Vagina (tissue), 2 donors: ENCODE measurements around the gene C7orf33. TPM values are rescaled to one million over a fixed set of nuclear protein-coding genes. Genes with fewer than 3 reads are reported as not detected.

ENCODE experiments used
- DNase-seq, 2 donors: peaks; one replicate each; pipeline ENCODE4 v3.0.0-alpha.2; 2017; ENCODE audit errors: extremely low spot score in 2 of 2
- H3K27ac ChIP-seq: fragments of 200-600 bp; sonication (generic); one replicate; pipeline ENCODE4 v1.5.1; 2019
- H3K27me3 ChIP-seq: fragments of 200-600 bp; sonication (generic); one replicate; pipeline ENCODE4 v1.5.1; 2019
- H3K36me3 ChIP-seq, 2 donors: fragments of 200-600 bp; sonication (generic); one replicate each; pipeline ENCODE4 v1.5.1; 2017 to 2019
- H3K4me1 ChIP-seq: fragments of 200-600 bp; sonication (generic); one replicate; pipeline ENCODE4 v1.5.1; 2019
- H3K4me3 ChIP-seq, 2 donors: fragments of 200-600 bp; sonication (generic); 1 replicate in 1 of 2; 2 replicates in 1 of 2; pipeline ENCODE4 v1.5.1; 2016 to 2019
- H3K9me3 ChIP-seq: fragments of 200-600 bp; sonication (generic); one replicate; pipeline ENCODE4 v1.5.1; 2019
- CTCF ChIP-seq, 3 experiments: fragments of 450-650 bp in 2 of 3; fragments of 200-600 bp in 1 of 3; sonication (generic) in 1 of 3; IDR thresholded peaks; one replicate each; pipeline ENCODE4 v1.5.1; 2017 to 2019; ENCODE audit warnings: antibody characterized with exemption in 3 of 3, mild to moderate bottlenecking in 2 of 3, moderate library complexity in 2 of 3
- POLR2A ChIP-seq, 2 donors: fragments of 450-650 bp; IDR thresholded peaks; one replicate each; pipeline ENCODE4 v1.6.1; 2017; ENCODE audit warnings: antibody characterized with exemption in 2 of 2, mild to moderate bottlenecking in 2 of 2, moderate library complexity in 2 of 2
- POLR2AphosphoS5 ChIP-seq, 2 donors: sonication (generic); formaldehyde crosslinking; IDR thresholded peaks; one replicate each; pipeline ENCODE4 v1.9.0; 2017; ENCODE audit warnings: antibody characterized with exemption in 2 of 2, mild to moderate bottlenecking in 2 of 2, low read depth in 1 of 2; ENCODE audit not compliant: insufficient read depth in 1 of 2
- intact Hi-C: fragments of 100-400 bp; cut with DNase I; formaldehyde crosslinking; loops from one replicate; pipeline ENCODE4 v1.15.1; 2023
- total RNA-seq: library from RNA; depleted of rRNA; stranded (reverse); fragments of >200 nt; gene quantifications from one replicate; pipeline ENCODE4 v1.2.3, GENCODE V29; 2016

Gene C7orf33
- total RNA-seq, 1 donor from 2014 or later = not detected

GRCh38 chr7:148624735-148625134 lies 34.2 kb downstream of the C7orf33 start:
- intact Hi-C loops = no loop called here
- H3K4me3 ChIP-seq = no peak overlapping the region
- TF ChIP-seq POLR2AphosphoS5 (IDR thresholded peaks at IDR 0.05; ENCODE audit: insufficient read depth in 1 of 2, low read depth in 1 of 2) (no peak), POLR2A (IDR thresholded peaks at IDR 0.05) (no peak)
- DNase-seq = no peak
- H3K27me3 ChIP-seq = no peaks in the 10 kb centered on the region
- H3K9me3 ChIP-seq = no peaks in the 10 kb centered on the region
- no peak overlapping the region for H3K27ac ChIP-seq
- H3K36me3 ChIP-seq = no peaks in the 10 kb centered on the region
- H3K4me1 ChIP-seq = peaks cover 6% of the 10 kb centered on the region

GRCh38 chr7:148625342-148625741 lies 34.8 kb downstream of the C7orf33 start:
- DNase-seq = no peak
- Histone ChIP-seq H3K9me3 (no peaks in the 10 kb centered on the region), H3K27ac (no peak overlapping the region), H3K27me3 (no peaks in the 10 kb centered on the region), H3K36me3 (no peaks in the 10 kb centered on the region), H3K4me1 (peaks cover 6% of the 10 kb centered on the region), H3K4me3 (no peak overlapping the region)
- intact Hi-C loops = no loop called here
- TF ChIP-seq CTCF (IDR thresholded peaks at IDR 0.05) (no peak), POLR2AphosphoS5 (IDR thresholded peaks at IDR 0.05; ENCODE audit: insufficient read depth in 1 of 2, low read depth in 1 of 2) (no peak), POLR2A (IDR thresholded peaks at IDR 0.05) (no peak)

GRCh38 chr7:148626828-148627227 lies 36.3 kb downstream of the C7orf33 start:
- TF ChIP-seq POLR2AphosphoS5 (IDR thresholded peaks at IDR 0.05; ENCODE audit: insufficient read depth in 1 of 2, low read depth in 1 of 2) (no peak), CTCF (IDR thresholded peaks at IDR 0.05) (no peak), POLR2A (IDR thresholded peaks at IDR 0.05) (no peak)
- no peak overlapping the region for H3K4me3 ChIP-seq
- intact Hi-C loops = no loop called here
- no peaks in the 10 kb centered on the region for H3K27me3 ChIP-seq
- DNase-seq = no peak
- no peak overlapping the region for H3K27ac ChIP-seq
- H3K9me3 ChIP-seq = no peaks in the 10 kb centered on the region
- peaks cover 6% of the 10 kb centered on the region for H3K4me1 ChIP-seq
- no peaks in the 10 kb centered on the region for H3K36me3 ChIP-seq

GRCh38 chr7:148628011-148628410 lies 37.4 kb downstream of the C7orf33 start:
- no peak overlapping the region for H3K27ac ChIP-seq
- H3K27me3 ChIP-seq = no peaks in the 10 kb centered on the region
- TF ChIP-seq POLR2AphosphoS5 (IDR thresholded peaks at IDR 0.05; ENCODE audit: insufficient read depth in 1 of 2, low read depth in 1 of 2) (no peak), POLR2A (IDR thresholded peaks at IDR 0.05) (no peak), CTCF (IDR thresholded peaks at IDR 0.05) (no peak)
- no peaks in the 10 kb centered on the region for H3K36me3 ChIP-seq
- intact Hi-C loops = no loop called here
- no peak for DNase-seq
- no peak overlapping the region for H3K4me3 ChIP-seq
- peaks cover 6% of the 10 kb centered on the region for H3K4me1 ChIP-seq
- H3K9me3 ChIP-seq = no peaks in the 10 kb centered on the region

GRCh38 chr7:148630078-148630477 lies 39.5 kb downstream of the C7orf33 start:
- no peaks in the 10 kb centered on the region for H3K9me3 ChIP-seq
- intact Hi-C loops = no loop called here
- TF ChIP-seq CTCF (IDR thresholded peaks at IDR 0.05) = no peak
- TF ChIP-seq POLR2AphosphoS5 (IDR thresholded peaks at IDR 0.05; ENCODE audit: insufficient read depth in 1 of 2, low read depth in 1 of 2) = no peak
- TF ChIP-seq POLR2A (IDR thresholded peaks at IDR 0.05) = no peak
- H3K4me3 ChIP-seq = no peak overlapping the region
- H3K27ac ChIP-seq = no peak overlapping the region
- H3K27me3 ChIP-seq = no peaks in the 10 kb centered on the region
- H3K4me1 ChIP-seq = no peaks in the 10 kb centered on the region
- H3K36me3 ChIP-seq = no peaks in the 10 kb centered on the region
- DNase-seq = no peak
